Spleen (tissue), 7 donors: ENCODE measurements around the gene RBAK.

Source experiments
- POLR2AphosphoS5 ChIP-seq, 3 donors: sonication (generic); formaldehyde crosslinking; IDR thresholded peaks; one replicate each; pipeline ENCODE4 v1.5.1; 2017; ENCODE audit warnings: antibody characterized with exemption in 3 of 3
- TF ChIP-seq, protein P1 (sequence below), 11 experiments: fragments of 200-600 bp in 7 of 11; fragments of 450-650 bp in 4 of 11; sonication (generic) in 4 of 11; IDR thresholded peaks in 8 of 11; conservative IDR thresholded peaks in 3 of 11; 1 replicate in 7 of 11; 2 replicates in 4 of 11; pipeline versions ENCODE4 v1.4.0 to v1.8.0; 2016 to 2021; ENCODE audit warnings: antibody characterized with exemption in 11 of 11, inconsistent platforms in 4 of 11, mild to moderate bottlenecking in 1 of 11
- donor health status: DM: no; HTN: no; CAD: no; lungs with moderate emphysema.
- donor health status: DM: no; HTN: no; CAD: no.
- donor health status: DM: no; HTN: no; CAD: no.

GRCh38 chr7:5043661-5044060 is 2.0 kb upstream of the RBAK start:
- TF ChIP-seq POLR2AphosphoS5 (IDR thresholded peaks at IDR 0.05): no peak
- TF ChIP-seq, protein P1, sequence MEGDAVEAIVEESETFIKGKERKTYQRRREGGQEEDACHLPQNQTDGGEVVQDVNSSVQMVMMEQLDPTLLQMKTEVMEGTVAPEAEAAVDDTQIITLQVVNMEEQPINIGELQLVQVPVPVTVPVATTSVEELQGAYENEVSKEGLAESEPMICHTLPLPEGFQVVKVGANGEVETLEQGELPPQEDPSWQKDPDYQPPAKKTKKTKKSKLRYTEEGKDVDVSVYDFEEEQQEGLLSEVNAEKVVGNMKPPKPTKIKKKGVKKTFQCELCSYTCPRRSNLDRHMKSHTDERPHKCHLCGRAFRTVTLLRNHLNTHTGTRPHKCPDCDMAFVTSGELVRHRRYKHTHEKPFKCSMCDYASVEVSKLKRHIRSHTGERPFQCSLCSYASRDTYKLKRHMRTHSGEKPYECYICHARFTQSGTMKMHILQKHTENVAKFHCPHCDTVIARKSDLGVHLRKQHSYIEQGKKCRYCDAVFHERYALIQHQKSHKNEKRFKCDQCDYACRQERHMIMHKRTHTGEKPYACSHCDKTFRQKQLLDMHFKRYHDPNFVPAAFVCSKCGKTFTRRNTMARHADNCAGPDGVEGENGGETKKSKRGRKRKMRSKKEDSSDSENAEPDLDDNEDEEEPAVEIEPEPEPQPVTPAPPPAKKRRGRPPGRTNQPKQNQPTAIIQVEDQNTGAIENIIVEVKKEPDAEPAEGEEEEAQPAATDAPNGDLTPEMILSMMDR (IDR thresholded peaks at IDR 0.05 in 8 of 11, conservative IDR thresholded peaks at IDR 0.05 in 3 of 11): no peak
